H9 (cell line): Measurements from ENCODE around the gene ELAVL1. TPM values are rescaled to one million over a fixed set of nuclear protein-coding genes. Genes with fewer than 3 reads are reported as not detected.

ENCODE experiments used
- DNase-seq: peaks from one replicate; pipeline ENCODE4 v3.0.0-alpha.2; 2017
- H2AFZ ChIP-seq: one replicate; pipeline ENCODE4 v1.6.1; 2013; ENCODE audit warnings: mild to moderate bottlenecking, low read length, control low read depth, moderate library complexity
- H2AK5ac ChIP-seq: 2 replicates; pipeline ENCODE4 v1.6.1; 2013; ENCODE audit warnings: low read length, control low read depth, mixed read lengths; ENCODE audit not compliant: insufficient read length
- H2BK120ac ChIP-seq: one replicate; pipeline ENCODE4 v1.6.1; 2013; ENCODE audit warnings: low read depth, mild to moderate bottlenecking, low read length, control low read depth, inconsistent platforms; ENCODE audit not compliant: poor library complexity, severe bottlenecking
- H2BK12ac ChIP-seq: 2 replicates; pipeline ENCODE4 v1.6.1; 2013; ENCODE audit warnings: low read length, control low read depth, mixed read lengths, low read depth; ENCODE audit not compliant: insufficient read length
- H2BK15ac ChIP-seq: 2 replicates; pipeline ENCODE4 v1.6.1; 2013; ENCODE audit warnings: low read depth, low read length, control low read depth
- H2BK20ac ChIP-seq: one replicate; pipeline ENCODE4 v1.6.1; 2013; ENCODE audit warnings: low read depth, mild to moderate bottlenecking, low read length, control low read depth, inconsistent platforms; ENCODE audit not compliant: poor library complexity, severe bottlenecking
- H2BK5ac ChIP-seq: 2 replicates; pipeline ENCODE4 v1.6.1; 2013; ENCODE audit warnings: low read length, control low read depth, mixed read lengths; ENCODE audit not compliant: insufficient read length
- H3K14ac ChIP-seq: 2 replicates; pipeline ENCODE4 v1.6.1; 2013; ENCODE audit warnings: low read length, control low read depth; ENCODE audit not compliant: insufficient read depth
- H3K18ac ChIP-seq: 2 replicates; pipeline ENCODE4 v1.6.1; 2013; ENCODE audit warnings: low read depth, mild to moderate bottlenecking, mixed read lengths, low read length, control low read depth; ENCODE audit not compliant: insufficient read length
- H3K23ac ChIP-seq: 2 replicates; pipeline ENCODE4 v1.6.1; 2013; ENCODE audit warnings: low read length, control low read depth, mixed read lengths, low read depth; ENCODE audit not compliant: insufficient read length
- H3K23me2 ChIP-seq: 2 replicates; pipeline ENCODE4 v1.6.1; 2013; ENCODE audit warnings: low read depth, mild to moderate bottlenecking, mixed read lengths, low read length, control low read depth; ENCODE audit not compliant: insufficient read length, poor library complexity, severe bottlenecking
- H3K27ac ChIP-seq: 2 replicates; pipeline ENCODE4 v1.5.1; 2013; ENCODE audit warnings: low read length, control low read depth, mixed read lengths, low read depth; ENCODE audit not compliant: insufficient read length
- H3K27me3 ChIP-seq: 2 replicates; pipeline ENCODE4 v1.6.1; 2013; ENCODE audit warnings: low read length, control low read depth, inconsistent platforms; ENCODE audit not compliant: insufficient read depth
- H3K4ac ChIP-seq: 2 replicates; pipeline ENCODE4 v1.6.1; 2013; ENCODE audit warnings: low read depth, mild to moderate bottlenecking, control low read depth, inconsistent platforms, low read length, moderate library complexity
- H3K4me1 ChIP-seq: 2 replicates; pipeline ENCODE4 v1.6.1; 2013; ENCODE audit warnings: low read length, control low read depth, inconsistent platforms; ENCODE audit not compliant: insufficient read depth
- H3K4me2 ChIP-seq: 2 replicates; pipeline ENCODE4 v1.6.1; 2013; ENCODE audit warnings: low read length, control low read depth, mixed read lengths; ENCODE audit not compliant: insufficient read length, insufficient read depth
- H3K56ac ChIP-seq: 2 replicates; pipeline ENCODE4 v1.6.1; 2013; ENCODE audit warnings: low read depth, mild to moderate bottlenecking, mixed read lengths, low read length, control low read depth; ENCODE audit not compliant: insufficient read length
- H3K79me1 ChIP-seq: 2 replicates; pipeline ENCODE4 v1.6.1; 2013; ENCODE audit warnings: low read depth, mild to moderate bottlenecking, moderate library complexity, low read length, control low read depth, inconsistent platforms; ENCODE audit not compliant: insufficient read depth, poor library complexity, severe bottlenecking
- H3K79me2 ChIP-seq: 2 replicates; pipeline ENCODE4 v1.6.1; 2013; ENCODE audit warnings: low read length, control low read depth, inconsistent platforms; ENCODE audit not compliant: insufficient read depth
- H3K9ac ChIP-seq: 2 replicates; pipeline ENCODE4 v1.6.1; 2013; ENCODE audit warnings: low read length, control low read depth, mixed read lengths; ENCODE audit not compliant: insufficient read length; ENCODE audit errors: extremely low read depth
- H3K9me3 ChIP-seq: one replicate; pipeline ENCODE4 v1.6.1; 2013; ENCODE audit warnings: low read depth, low read length, inconsistent platforms; ENCODE audit not compliant: control insufficient read depth
- H3T11ph ChIP-seq: one replicate; pipeline ENCODE4 v1.6.1; 2013; ENCODE audit warnings: mild to moderate bottlenecking, low read length, control low read depth, inconsistent platforms
- H4K20me1 ChIP-seq: one replicate; pipeline ENCODE4 v1.6.1; 2013; ENCODE audit not compliant: control insufficient read depth, insufficient read length, insufficient read depth
- H4K5ac ChIP-seq: 2 replicates; pipeline ENCODE4 v1.6.1; 2013; ENCODE audit warnings: low read depth, mild to moderate bottlenecking, mixed read lengths, low read length, control low read depth; ENCODE audit not compliant: insufficient read length
- H4K8ac ChIP-seq: replicated peaks from 2 replicates; pipeline ENCODE4 v1.6.1; 2013; ENCODE audit warnings: low read length, control low read depth, mixed read lengths, low read depth; ENCODE audit not compliant: insufficient read length
- H4K91ac ChIP-seq: 2 replicates; pipeline ENCODE4 v1.6.1; 2013; ENCODE audit warnings: low read depth, mild to moderate bottlenecking, moderate library complexity, mixed read lengths, low read length, control low read depth; ENCODE audit not compliant: insufficient read length
- H3K27ac Mint-ChIP-seq, 3 experiments: 2 replicates in 2 of 3; 3 replicates in 1 of 3; pipeline ENCODE4 v1.8.0; 2020 to 2021; ENCODE audit warnings: mixed read lengths in 3 of 3, mild to moderate bottlenecking in 1 of 3, moderate library complexity in 1 of 3
- H3K27me3 Mint-ChIP-seq: 2 replicates; pipeline ENCODE4 v1.8.0; 2021; ENCODE audit warnings: low read depth, mild to moderate bottlenecking, moderate library complexity, mixed read lengths
- H3K36me3 Mint-ChIP-seq, 3 experiments: 2 replicates in 2 of 3; 3 replicates in 1 of 3; pipeline ENCODE4 v1.8.0; 2020 to 2021; ENCODE audit warnings: low read depth in 3 of 3, mixed read lengths in 3 of 3; ENCODE audit not compliant: insufficient read depth in 1 of 3
- H3K4me1 Mint-ChIP-seq, 2 experiments: 2 replicates each; pipeline ENCODE4 v1.8.0; 2020; ENCODE audit warnings: mixed read lengths in 2 of 2
- H3K4me3 Mint-ChIP-seq, 2 experiments: 2 replicates in 1 of 2; 3 replicates in 1 of 2; pipeline ENCODE4 v1.8.0; 2020 to 2021; ENCODE audit warnings: mild to moderate bottlenecking in 2 of 2, mixed read lengths in 2 of 2, moderate library complexity in 1 of 2
- H3K9me3 Mint-ChIP-seq, 2 experiments: 2 replicates in 1 of 2; 3 replicates in 1 of 2; pipeline ENCODE4 v1.8.0; 2020; ENCODE audit warnings: mild to moderate bottlenecking in 2 of 2, mixed read lengths in 2 of 2, moderate library complexity in 1 of 2
- CTCF ChIP-seq: fragments of 200-600 bp; sonication (generic); conservative IDR thresholded peaks from 3 replicates; pipeline ENCODE4 v1.8.0; 2021; ENCODE audit warnings: antibody characterized with exemption, mild to moderate bottlenecking
- WGBS: extraction: QIAGEN DNeasy Blood & Tissue Kit; methylation state at CpG from one replicate; pipeline ENCODE4 v1.1.7; 2013; ENCODE audit warnings: missing lambda C conversion rate, low lambda C conversion rate, mixed read lengths; ENCODE audit not compliant: insufficient read length; ENCODE audit errors: extremely low coverage; 5-methylcytosine and 5-hydroxymethylcytosine counted together
- total RNA-seq: library from RNA; stranded (reverse); gene quantifications from 2 replicates; pipeline ENCODE4 v1.2.1, GENCODE V29; 2021

Gene ELAVL1
- total RNA-seq, 1 experiment from 2014 or later = 149 TPM

- Histone ChIP-seq H3K23me2 (no peaks in the 10 kb centered on the region), H4K5ac (no peak overlapping the region), H2AK5ac (no peak overlapping the region), H3K4ac (no peak overlapping the region), H4K91ac (no peak overlapping the region), H3T11ph (no peak overlapping the region), H3K27ac (no peak overlapping the region), H3K9me3 (no peaks in the 10 kb centered on the region), H3K18ac (no peak overlapping the region), H2AFZ (no peak overlapping the region), H4K20me1 (no peaks in the 10 kb centered on the region), H3K56ac (no peak overlapping the region), H3K14ac (no peak overlapping the region), H3K9ac (no peak overlapping the region), H2BK15ac (no peak overlapping the region), H2BK20ac (no peak overlapping the region), H2BK12ac (no peak overlapping the region), H3K23ac (no peak overlapping the region), H3K4me2 (no peak overlapping the region), H2BK120ac (no peak overlapping the region), H2BK5ac (no peak overlapping the region), H3K27me3 (no peaks in the 10 kb centered on the region), H3K4me1 (no peaks in the 10 kb centered on the region), H3K79me1 (no peaks in the 10 kb centered on the region), H4K8ac (no peak overlapping the region), H3K79me2 (no peaks in the 10 kb centered on the region)
- WGBS = no CpG with 5 or more reads among the region's 32 CpGs
- Mint-ChIP-seq H3K36me3 (peaks cover 23 to 76% (median 55%) of the 10 kb centered on the region in 3 experiments; a peak in 6 of 7 replicates), H3K27ac (no peak overlapping the region), H3K9me3 (no peaks in the 10 kb centered on the region), H3K4me3 (no peak overlapping the region), H3K27me3 (no peaks in the 10 kb centered on the region), H3K4me1 (peaks cover 0 to 4% of the 10 kb centered on the region in 2 experiments; a peak in 1 of 4 replicates)
- no peak for DNase-seq
- no peak for TF ChIP-seq CTCF
Measured at GRCh38 chr19:7932276-7932929, 73.0 kb downstream of the ELAVL1 start.
